ENCODE results near the gene CYP27C1.
"Not testable (repeated sequence)": the region's sequence is repeated elsewhere in the genome, so short reads cannot be mapped to it uniquely, and the experiment has no call there.

The CYP27C1 gene

GRCh38 chr2:127231130-127231865 is 11.2 kb upstream of the CYP27C1 start:
- DNase-seq = no peak
- H3K36me3 ChIP-seq = no peaks in the 10 kb centered on the region
- H3K9me3 ChIP-seq = no peaks in the 10 kb centered on the region
- no peaks in the 10 kb centered on the region for H3K27me3 ChIP-seq
- no peaks in the 10 kb centered on the region for H3K4me1 ChIP-seq
- H3K4me3 ChIP-seq (ENCODE audit: low read depth, low read length) = no peak overlapping the region
- TF ChIP-seq CTCF (IDR thresholded peaks at IDR 0.05; ENCODE audit: low read depth, low read length) = no peak

GRCh38 chr2:127229555-127229954 is 9.5 kb upstream of the CYP27C1 start:
- Histone ChIP-seq H3K9me3 (no peaks in the 10 kb centered on the region), H3K4me1 (no peaks in the 10 kb centered on the region), H3K36me3 (no peaks in the 10 kb centered on the region), H3K4me3 (ENCODE audit: low read depth, low read length) (no peak overlapping the region), H3K27me3 (no peaks in the 10 kb centered on the region)
- no peak for DNase-seq
- no peak for TF ChIP-seq CTCF (IDR thresholded peaks at IDR 0.05; ENCODE audit: low read depth, low read length)

GRCh38 chr2:127228102-127228501 is 8.0 kb upstream of the CYP27C1 start:
- no peak for DNase-seq
- no peak for TF ChIP-seq CTCF (IDR thresholded peaks at IDR 0.05; ENCODE audit: low read depth, low read length)

GRCh38 chr2:127227264-127227660 is 7.2 kb upstream of the CYP27C1 start:
- not testable (repeated sequence) for H3K4me3 ChIP-seq (ENCODE audit: low read depth, low read length); H3K4me1 ChIP-seq; DNase-seq; H3K9me3 ChIP-seq; H3K36me3 ChIP-seq; H3K27me3 ChIP-seq

More at GRCh38 chr2:127228102-127228501, 8.0 kb upstream of the CYP27C1 start:
- no peaks in the 10 kb centered on the region for H3K27me3 ChIP-seq
- no peaks in the 10 kb centered on the region for H3K36me3 ChIP-seq
- H3K4me1 ChIP-seq = no peaks in the 10 kb centered on the region
- no peaks in the 10 kb centered on the region for H3K9me3 ChIP-seq
- H3K4me3 ChIP-seq (ENCODE audit: low read depth, low read length) = no peak overlapping the region

- DNase-seq = no peak
These were observed 6.6 kb upstream of the CYP27C1 start for GRCh38 chr2:127226520-127227263.

GRCh38 chr2:127226132-127226519 is 6.0 kb upstream of the CYP27C1 start:
- no peak for DNase-seq
- no peak for TF ChIP-seq CTCF (IDR thresholded peaks at IDR 0.05; ENCODE audit: low read depth, low read length)
- no peak overlapping the region for H3K4me3 ChIP-seq (ENCODE audit: low read depth, low read length)
- no peaks in the 10 kb centered on the region for H3K4me1 ChIP-seq
- no peaks in the 10 kb centered on the region for H3K9me3 ChIP-seq
- no peaks in the 10 kb centered on the region for H3K27me3 ChIP-seq
- H3K36me3 ChIP-seq = no peaks in the 10 kb centered on the region

More at GRCh38 chr2:127226520-127227263, 6.6 kb upstream of the CYP27C1 start:
- no peaks in the 10 kb centered on the region for H3K4me1 ChIP-seq
- H3K27me3 ChIP-seq = no peaks in the 10 kb centered on the region
- H3K36me3 ChIP-seq = no peaks in the 10 kb centered on the region
- no peaks in the 10 kb centered on the region for H3K9me3 ChIP-seq
- H3K4me3 ChIP-seq (ENCODE audit: low read depth, low read length) = no peak overlapping the region
- no peak for TF ChIP-seq CTCF (IDR thresholded peaks at IDR 0.05; ENCODE audit: low read depth, low read length)

Data from BE2C (cell line).